Thyroid gland (tissue), 4 donors: Measurements from ENCODE around the gene BFSP1. TPM values are rescaled to one million over a fixed set of nuclear protein-coding genes. Genes with fewer than 3 reads are reported as not detected.
A peak's percentile ranks its signal among the peaks of the same experiment; 100 is the strongest.

Experiments
- DNase-seq, 2 donors: peaks; one replicate each; pipeline ENCODE4 v3.0.0-alpha.2; 2019
- H3K27ac ChIP-seq, 3 donors: fragments of 200-600 bp; sonication (generic); 1 replicate in 2 of 3; 2 replicates in 1 of 3; pipeline ENCODE4 v1.5.1; 2016 to 2019; ENCODE audit warnings: mild to moderate bottlenecking in 1 of 3, moderate library complexity in 1 of 3
- H3K27me3 ChIP-seq: fragments of 200-600 bp; sonication (generic); one replicate; pipeline ENCODE4 v1.5.1; 2019
- H3K36me3 ChIP-seq, 2 donors: fragments of 200-600 bp; sonication (generic); one replicate each; pipeline ENCODE4 v1.5.1; 2016 to 2019
- H3K4me1 ChIP-seq, 2 donors: fragments of 200-600 bp; sonication (generic); one replicate each; pipeline ENCODE4 v1.5.1; 2017 to 2019
- H3K4me3 ChIP-seq, 3 donors: fragments of 200-600 bp; sonication (generic); replicated peaks in 1 of 3; 1 replicate in 2 of 3; 2 replicates in 1 of 3; pipeline ENCODE4 v1.5.1; 2016; ENCODE audit warnings: mild to moderate bottlenecking in 1 of 3
- H3K9me3 ChIP-seq: fragments of 200-600 bp; sonication (generic); one replicate; pipeline ENCODE4 v1.5.1; 2017
- CTCF ChIP-seq, 6 experiments: fragments of 200-600 bp in 3 of 6; fragments of 450-650 bp in 3 of 6; sonication (generic) in 3 of 6; IDR thresholded peaks; one replicate each; pipeline ENCODE4 v1.5.1; 2016 to 2019; ENCODE audit warnings: antibody characterized with exemption in 6 of 6, mild to moderate bottlenecking in 2 of 6, inconsistent platforms in 1 of 6, moderate library complexity in 1 of 6
- POLR2A ChIP-seq, 2 donors: fragments of 450-650 bp; IDR thresholded peaks; one replicate each; pipeline ENCODE4 v1.6.1; 2017; ENCODE audit warnings: antibody characterized with exemption in 2 of 2, mild to moderate bottlenecking in 2 of 2, moderate library complexity in 1 of 2
- WGBS, 2 donors: methylation state at CpG; one replicate each; pipeline ENCODE4 v1.1.5; 2017; 5-methylcytosine and 5-hydroxymethylcytosine counted together
- intact Hi-C: fragments of 100-400 bp; cut with DNase I; formaldehyde crosslinking; loops from one replicate; pipeline ENCODE4 v1.15.1; 2023
- total RNA-seq, 4 donors: library from RNA; depleted of rRNA; stranded (reverse); fragments of >200 nt; gene quantifications; one replicate each; pipeline ENCODE4 v1.2.3, GENCODE V29; 2016

BFSP1 gene
- total RNA-seq, 4 donors from 2014 or later, result 2.7 to 8.7 (median 4.2) TPM

GRCh38 chr20:17481661-17482060 lies 49.5 kb downstream of the BFSP1 start:
- TF ChIP-seq POLR2A (IDR thresholded peaks at IDR 0.05), result no peak
- WGBS, 2 donors, result 92 to 96% methylated on average over 12 to 14 of the region's 16 CpGs
- intact Hi-C loops, result no loop called here

GRCh38 chr20:17480696-17481095 lies 50.5 kb downstream of the BFSP1 start:
- 85 to 93% methylated on average over 11 of the region's 11 CpGs for WGBS, 2 donors
- intact Hi-C loops, result no loop called here
- no peaks in the 10 kb centered on the region for H3K27me3 ChIP-seq
- H3K27ac ChIP-seq, result no peak overlapping the region
- H3K4me3 ChIP-seq, result no peak overlapping the region
- H3K36me3 ChIP-seq, result no peaks in the 10 kb centered on the region
- H3K9me3 ChIP-seq, result no peaks in the 10 kb centered on the region
- DNase-seq, result no peak
- no peaks in the 10 kb centered on the region for H3K4me1 ChIP-seq
- TF ChIP-seq POLR2A (IDR thresholded peaks at IDR 0.05), result no peak

More at GRCh38 chr20:17481661-17482060, 49.5 kb downstream of the BFSP1 start:
- DNase-seq, result no peak
- H3K27ac ChIP-seq, result no peak overlapping the region
- no peaks in the 10 kb centered on the region for H3K36me3 ChIP-seq
- H3K4me3 ChIP-seq, result no peak overlapping the region
- H3K9me3 ChIP-seq, result no peaks in the 10 kb centered on the region
- H3K4me1 ChIP-seq, result no peaks in the 10 kb centered on the region
- H3K27me3 ChIP-seq, result no peaks in the 10 kb centered on the region

GRCh38 chr20:17479063-17479657 lies 52.0 kb downstream of the BFSP1 start:
- Histone ChIP-seq H3K36me3 (no peaks in the 10 kb centered on the region), H3K9me3 (no peaks in the 10 kb centered on the region), H3K27ac (no peak overlapping the region), H3K4me3 (no peak overlapping the region), H3K27me3 (no peaks in the 10 kb centered on the region), H3K4me1 (no peaks in the 10 kb centered on the region)
- intact Hi-C loops, result no loop called here
- DNase-seq, result no peak
- 94 to 96% methylated on average over 23 of the region's 23 CpGs for WGBS, 2 donors
- TF ChIP-seq POLR2A (IDR thresholded peaks at IDR 0.05) (no peak), CTCF (IDR thresholded peaks at IDR 0.05) (no peak)

- intact Hi-C loops, result no loop called here
- 67 to 69% methylated on average over 6 of the region's 6 CpGs for WGBS, 2 donors
- TF ChIP-seq POLR2A (IDR thresholded peaks at IDR 0.05) (no peak), CTCF (IDR thresholded peaks at IDR 0.05) (no peak)
- peaks cover 8 to 12% of the 10 kb centered on the region in 2 donors for H3K4me1 ChIP-seq
- no peaks in the 10 kb centered on the region for H3K27me3 ChIP-seq
- DNase-seq, result no peak
- H3K27ac ChIP-seq, result no peak overlapping the region
- H3K36me3 ChIP-seq, result no peaks in the 10 kb centered on the region
- H3K9me3 ChIP-seq, result no peaks in the 10 kb centered on the region
- H3K4me3 ChIP-seq, result no peak overlapping the region
These were observed 57.5 kb downstream of the BFSP1 start for GRCh38 chr20:17473659-17474058.

- no peaks in the 10 kb centered on the region for H3K36me3 ChIP-seq
- TF ChIP-seq POLR2A (IDR thresholded peaks at IDR 0.05) (no peak), CTCF (IDR thresholded peaks at IDR 0.05) (no peak)
- no peaks in the 10 kb centered on the region for H3K27me3 ChIP-seq
- no peaks in the 10 kb centered on the region for H3K9me3 ChIP-seq
- no peak overlapping the region for H3K4me3 ChIP-seq
- H3K4me1 ChIP-seq, result peaks cover 8 to 12% of the 10 kb centered on the region in 2 donors
- peak; percentile 64 to 73 for DNase-seq
- H3K27ac ChIP-seq, result no peak overlapping the region
- 26 to 33% methylated on average over 10 of the region's 10 CpGs for WGBS, 2 donors
- intact Hi-C loops, result no loop called here
These were observed 59.5 kb downstream of the BFSP1 start for GRCh38 chr20:17471606-17472187.

GRCh38 chr20:17470973-17471372 lies 60.2 kb downstream of the BFSP1 start:
- no peaks in the 10 kb centered on the region for H3K9me3 ChIP-seq
- no peak overlapping the region for H3K27ac ChIP-seq
- H3K4me1 ChIP-seq, result peaks cover 8 to 12% of the 10 kb centered on the region in 2 donors
- no peak overlapping the region for H3K4me3 ChIP-seq
- H3K36me3 ChIP-seq, result no peaks in the 10 kb centered on the region
- H3K27me3 ChIP-seq, result no peaks in the 10 kb centered on the region
- intact Hi-C loops, result no loop called here
- no peak for DNase-seq
- 89 to 93% methylated on average over 9 of the region's 9 CpGs for WGBS, 2 donors
- TF ChIP-seq CTCF (IDR thresholded peaks at IDR 0.05) (no peak), POLR2A (IDR thresholded peaks at IDR 0.05) (no peak)
